ENCODE measurements around the gene GNL1. TPM values are rescaled to one million over a fixed set of nuclear protein-coding genes. Genes with fewer than 3 reads are reported as not detected.
A peak's percentile ranks its signal among the peaks of the same experiment; 100 is the strongest.
"Not testable (repeated sequence)": the region's sequence is repeated elsewhere in the genome, so short reads cannot be mapped to it uniquely, and the experiment has no call there.

GNL1 gene
- total RNA-seq, 1 donor from 2014 or later: 54.8 TPM

- DNase-seq (peak; percentile 19), ATAC-seq (no peak)
- Histone ChIP-seq H3K4me3 (no peak overlapping the region), H3K9me3 (no peaks in the 10 kb centered on the region), H3K36me3 (peaks cover 49% of the 10 kb centered on the region), H3K27me3 (no peaks in the 10 kb centered on the region), H3K27ac (no peak overlapping the region), H3K4me1 (no peaks in the 10 kb centered on the region)
- intact Hi-C loops (cut with DNase I): loop anchor here (5.0 kb wide), 1 partner anchor 117 kb away; no protein-coding TSS in a partner anchor
- TF ChIP-seq, protein P1, sequence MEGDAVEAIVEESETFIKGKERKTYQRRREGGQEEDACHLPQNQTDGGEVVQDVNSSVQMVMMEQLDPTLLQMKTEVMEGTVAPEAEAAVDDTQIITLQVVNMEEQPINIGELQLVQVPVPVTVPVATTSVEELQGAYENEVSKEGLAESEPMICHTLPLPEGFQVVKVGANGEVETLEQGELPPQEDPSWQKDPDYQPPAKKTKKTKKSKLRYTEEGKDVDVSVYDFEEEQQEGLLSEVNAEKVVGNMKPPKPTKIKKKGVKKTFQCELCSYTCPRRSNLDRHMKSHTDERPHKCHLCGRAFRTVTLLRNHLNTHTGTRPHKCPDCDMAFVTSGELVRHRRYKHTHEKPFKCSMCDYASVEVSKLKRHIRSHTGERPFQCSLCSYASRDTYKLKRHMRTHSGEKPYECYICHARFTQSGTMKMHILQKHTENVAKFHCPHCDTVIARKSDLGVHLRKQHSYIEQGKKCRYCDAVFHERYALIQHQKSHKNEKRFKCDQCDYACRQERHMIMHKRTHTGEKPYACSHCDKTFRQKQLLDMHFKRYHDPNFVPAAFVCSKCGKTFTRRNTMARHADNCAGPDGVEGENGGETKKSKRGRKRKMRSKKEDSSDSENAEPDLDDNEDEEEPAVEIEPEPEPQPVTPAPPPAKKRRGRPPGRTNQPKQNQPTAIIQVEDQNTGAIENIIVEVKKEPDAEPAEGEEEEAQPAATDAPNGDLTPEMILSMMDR (IDR thresholded peaks at IDR 0.05): no peak
These were observed 43.5 kb upstream of the GNL1 start for GRCh38 chr6:30599625-30600324.

GRCh38 chr6:30598912-30599624 lies 42.8 kb upstream of the GNL1 start:
- Histone ChIP-seq H3K9me3 (no peaks in the 10 kb centered on the region), H3K27me3 (no peaks in the 10 kb centered on the region), H3K36me3 (peaks cover 49% of the 10 kb centered on the region), H3K4me3 (no peak overlapping the region), H3K27ac (no peak overlapping the region), H3K4me1 (no peaks in the 10 kb centered on the region)
- intact Hi-C loops (cut with DNase I): no loop called here
- ATAC-seq (no peak), DNase-seq (peak; percentile 34)
- TF ChIP-seq, protein P1 (IDR thresholded peaks at IDR 0.05): no peak

- ATAC-seq: peak; percentile 93
- peak; percentile 73 for DNase-seq
- peaks cover 40% of the 10 kb centered on the region for H3K36me3 ChIP-seq
- H3K9me3 ChIP-seq; intact Hi-C loops (cut with DNase I); H3K4me1 ChIP-seq; H3K27me3 ChIP-seq; H3K27ac ChIP-seq; H3K4me3 ChIP-seq: not testable (repeated sequence)
- TF ChIP-seq, protein P1 (IDR thresholded peaks at IDR 0.05): peak; percentile 79
These were observed 41.2 kb upstream of the GNL1 start for GRCh38 chr6:30597315-30598144.

GRCh38 chr6:30592287-30592686 lies 36.0 kb upstream of the GNL1 start:
- Histone ChIP-seq H3K4me3 (no peak overlapping the region), H3K27ac (no peak overlapping the region), H3K27me3 (no peaks in the 10 kb centered on the region), H3K4me1 (peaks cover 20% of the 10 kb centered on the region), H3K36me3 (peaks cover 69% of the 10 kb centered on the region), H3K9me3 (no peaks in the 10 kb centered on the region)
- ATAC-seq (no peak), DNase-seq (no peak)
- intact Hi-C loops (cut with DNase I): no loop called here
- TF ChIP-seq, protein P1 (IDR thresholded peaks at IDR 0.05): no peak

- H3K9me3 ChIP-seq: no peaks in the 10 kb centered on the region
- peaks cover 20% of the 10 kb centered on the region for H3K4me1 ChIP-seq
- intact Hi-C loops (cut with DNase I): no loop called here
- no peak overlapping the region for H3K4me3 ChIP-seq
- no peaks in the 10 kb centered on the region for H3K27me3 ChIP-seq
- ATAC-seq: peak; percentile 88
- no peak for DNase-seq
- H3K27ac ChIP-seq: peak overlapping the region; percentile 36
- TF ChIP-seq, protein P1 (IDR thresholded peaks at IDR 0.05): no peak
- peaks cover 81% of the 10 kb centered on the region for H3K36me3 ChIP-seq
These were observed 34.7 kb upstream of the GNL1 start for GRCh38 chr6:30591008-30591407.
